ENCODE measurements around the gene EXD3. TPM values are rescaled to one million over a fixed set of nuclear protein-coding genes. Genes with fewer than 3 reads are reported as not detected.

The EXD3 gene
- total RNA-seq, 4 donors from 2014 or later = 13.8 to 25.7 (median 17.7) TPM

- no peak for DNase-seq (ENCODE audit: low spot score in 2 of 2)
- H3K4me3 ChIP-seq (ENCODE audit: low read depth, poor library complexity, severe bottlenecking) = no peak overlapping the region
- intact Hi-C loops (cut with DNase I; ENCODE audit: low total_unique reads) = no loop called here
- 87% methylated on average over 28 to 29 of the region's 30 CpGs for WGBS, 2 donors
- no peak for TF ChIP-seq CTCF (IDR thresholded peaks at IDR 0.05)
- TF ChIP-seq POLR2A (IDR thresholded peaks at IDR 0.05) = no peak
Observed at GRCh38 chr9:137354845-137355760, 67.9 kb downstream of the EXD3 start.

GRCh38 chr9:137354153-137354844 lies 68.7 kb downstream of the EXD3 start:
- WGBS, 2 donors = 89 to 90% methylated on average over 20 to 28 of the region's 28 CpGs
- no peak for DNase-seq (ENCODE audit: low spot score in 2 of 2)
- TF ChIP-seq CTCF (IDR thresholded peaks at IDR 0.05) (no peak), POLR2A (IDR thresholded peaks at IDR 0.05) (no peak)
- no peak overlapping the region for H3K4me3 ChIP-seq (ENCODE audit: low read depth, poor library complexity, severe bottlenecking)
- intact Hi-C loops (cut with DNase I; ENCODE audit: low total_unique reads) = no loop called here

- DNase-seq (ENCODE audit: low spot score in 2 of 2) = peak in 1 of 2 donors; percentile 26
- intact Hi-C loops (cut with DNase I; ENCODE audit: low total_unique reads) = loop anchor here (2.0 kb wide), 1 partner anchor 69 kb away; no protein-coding TSS in a partner anchor
- WGBS, 2 donors = 85 to 86% methylated on average over 39 to 41 of the region's 43 CpGs
Observed at GRCh38 chr9:137353223-137354152, 69.5 kb downstream of the EXD3 start.

GRCh38 chr9:137352511-137353222 lies 70.3 kb downstream of the EXD3 start:
- H3K4me3 ChIP-seq (ENCODE audit: low read depth, poor library complexity, severe bottlenecking) = no peak overlapping the region
- WGBS, 2 donors = 90 to 91% methylated on average over 12 to 14 of the region's 26 CpGs
- TF ChIP-seq CTCF (IDR thresholded peaks at IDR 0.05) (no peak), POLR2A (IDR thresholded peaks at IDR 0.05) (no peak)
- intact Hi-C loops (cut with DNase I; ENCODE audit: low total_unique reads) = loop anchor here (2.0 kb wide), 1 partner anchor 68 kb away; no protein-coding TSS in a partner anchor
- no peak for DNase-seq (ENCODE audit: low spot score in 2 of 2)

More at GRCh38 chr9:137353223-137354152, 69.5 kb downstream of the EXD3 start:
- no peak overlapping the region for H3K4me3 ChIP-seq (ENCODE audit: low read depth, poor library complexity, severe bottlenecking)
- TF ChIP-seq CTCF (IDR thresholded peaks at IDR 0.05) = no peak
- no peak for TF ChIP-seq POLR2A (IDR thresholded peaks at IDR 0.05)
